HepG2 (cell line): ENCODE data around the gene LRRC45. TPM values are rescaled to one million over a fixed set of nuclear protein-coding genes. Genes with fewer than 3 reads are reported as not detected.

ENCODE experiments used
- ATAC-seq: fragments of 200-7000 bp; cut with Tn5 transposase; 3 replicates; pipeline ENCODE4 v1.9.1; 2020; ENCODE audit warnings: mild to moderate bottlenecking, moderate library complexity
- BruUV-seq: library from RNA; stranded (reverse); fragments of 400-500 nt; replicated peaks from 2 replicates; lab custom pipeline; 2021; lab: Mats Ljungman, UMichigan
- CTCF ChIA-PET: fragments of 300-600 bp; formaldehyde crosslinking; extraction: SDS; loops from one replicate; lab custom pipeline; 2021; ENCODE audit warnings: low total read pairs, inconsistent platforms, low intra/inter-chr PET ratio; lab: Yijun Ruan, JAX
- POLR2A ChIA-PET: fragments of 350-600 bp; sonication (Branson Sonifier 250); formaldehyde crosslinking; loops from one replicate; lab custom pipeline; 2020; ENCODE audit warnings: antibody characterized with exemption, inconsistent platforms; lab: Yijun Ruan, JAX
- DNase-seq: peaks from one replicate; pipeline ENCODE4 v3.0.0-alpha.2; 2015; ENCODE audit warnings: low spot score
- FAIRE-seq: peaks from 3 replicates; lab custom pipeline; 2011; peaks lifted over from hg19 to GRCh38; lab: Jason Lieb, UNC
- H2AFZ ChIP-seq: one replicate; pipeline ENCODE4 v1.6.1; 2011; ENCODE audit warnings: low read length, inconsistent platforms
- H3K27ac ChIP-seq: fragments of 300-600 bp; 3 replicates; pipeline ENCODE4 v1.8.0; 2011; ENCODE audit warnings: mixed run types, mild to moderate bottlenecking, mixed read lengths, low read length, inconsistent platforms; ENCODE audit not compliant: insufficient read depth; ENCODE audit errors: extremely low read length
- H3K27me3 ChIP-seq, 2 experiments: fragments of 200-600 bp in 1 of 2; 2 replicates in 1 of 2; 3 replicates in 1 of 2; pipeline versions ENCODE4 v1.6.0 to v1.8.0; 2011; ENCODE audit warnings: low read length in 2 of 2, mild to moderate bottlenecking in 2 of 2, moderate library complexity in 2 of 2, inconsistent platforms in 1 of 2; ENCODE audit not compliant: insufficient read depth in 2 of 2, control insufficient read depth in 1 of 2
- H3K36me3 ChIP-seq, 2 experiments: fragments of 200-600 bp in 1 of 2; replicated peaks in 1 of 2; 2 replicates in 1 of 2; 3 replicates in 1 of 2; pipeline versions ENCODE4 v1.5.1 to v1.8.0; 2011; ENCODE audit warnings: low read length in 2 of 2, inconsistent platforms in 1 of 2; ENCODE audit not compliant: insufficient read depth in 2 of 2, control insufficient read depth in 1 of 2
- H3K4me1 ChIP-seq: 2 replicates; pipeline ENCODE4 v1.5.1; 2012; ENCODE audit warnings: low read length, inconsistent platforms; ENCODE audit not compliant: insufficient read depth
- H3K4me2 ChIP-seq: 2 replicates; pipeline ENCODE4 v1.6.0; 2011; ENCODE audit warnings: low read depth, low read length, inconsistent platforms
- H3K4me3 ChIP-seq, 3 experiments: fragments of 200-600 bp in 1 of 3; sonication (generic), shearing (Covaris generic) in 1 of 3; replicated peaks in 1 of 3; 2 replicates each; pipeline ENCODE4 v1.5.1; 2011 to 2016; ENCODE audit warnings: low read length in 3 of 3, inconsistent platforms in 2 of 3, low read depth in 2 of 3, mild to moderate bottlenecking in 2 of 3, control low read depth in 1 of 3, mixed read lengths in 1 of 3; ENCODE audit not compliant: insufficient read depth in 1 of 3
- H3K79me2 ChIP-seq: one replicate; pipeline ENCODE4 v1.6.1; 2011; ENCODE audit warnings: low read length, inconsistent platforms; ENCODE audit not compliant: insufficient read depth
- H3K9ac ChIP-seq: 2 replicates; pipeline ENCODE4 v1.6.0; 2011; ENCODE audit warnings: mild to moderate bottlenecking, low read depth, low read length, inconsistent platforms; ENCODE audit not compliant: insufficient read depth
- H3K9me3 ChIP-seq: 2 replicates; pipeline ENCODE4 v1.5.1; 2012; ENCODE audit warnings: mild to moderate bottlenecking, low read length
- H4K20me1 ChIP-seq: 2 replicates; pipeline ENCODE4 v1.6.0; 2011; ENCODE audit warnings: inconsistent platforms, mild to moderate bottlenecking, low read length, moderate library complexity; ENCODE audit not compliant: insufficient read depth
- AGO2 ChIP-seq: fragments of 200-400 bp; formaldehyde crosslinking; optimal IDR thresholded peaks from 2 replicates; pipeline ENCODE3; 2017; ENCODE audit warnings: mild to moderate bottlenecking, low read depth, low read length, moderate library complexity
- DPF2 ChIP-seq: sonication (generic); formaldehyde crosslinking; IDR thresholded peaks from 2 replicates; pipeline ENCODE4 v1.4.0; 2020; ENCODE audit warnings: mild to moderate bottlenecking, low read depth, missing genetic modification reagents, borderline replicate concordance
- DR1 ChIP-seq: sonication (generic); formaldehyde crosslinking; IDR thresholded peaks from 2 replicates; pipeline ENCODE4 v1.8.0; 2021; ENCODE audit warnings: mild to moderate bottlenecking, missing genetic modification reagents, inconsistent platforms
- HNF4G ChIP-seq, 2 experiments: sonication (generic) in 1 of 2; formaldehyde crosslinking in 1 of 2; IDR thresholded peaks; 2 replicates each; pipeline versions ENCODE4 v1.4.0 to v1.6.1; 2011 to 2020; ENCODE audit warnings: borderline replicate concordance in 2 of 2, low read depth in 2 of 2, mild to moderate bottlenecking in 2 of 2, low read length in 1 of 2, missing genetic modification reagents in 1 of 2, moderate library complexity in 1 of 2
- PHB2 ChIP-seq: fragments of 450-650 bp; IDR thresholded peaks from 2 replicates; pipeline ENCODE4 v1.6.1; 2018; ENCODE audit not compliant: partially characterized antibody
- POLR2G ChIP-seq: fragments of 200-400 bp; formaldehyde crosslinking; IDR thresholded peaks from 2 replicates; pipeline ENCODE4 v1.6.1; 2018; ENCODE audit warnings: mild to moderate bottlenecking, low read depth, low read length, moderate library complexity
- SAFB2 ChIP-seq: sonication (generic); formaldehyde crosslinking; IDR thresholded peaks from 2 replicates; pipeline ENCODE4 v1.5.1; 2020; ENCODE audit warnings: missing genetic modification reagents, low read depth, mild to moderate bottlenecking, borderline replicate concordance
- ZC3H13 ChIP-seq: sonication (generic); formaldehyde crosslinking; IDR thresholded peaks from 2 replicates; pipeline ENCODE4 v1.8.1; 2023; ENCODE audit warnings: mild to moderate bottlenecking, missing genetic modification reagents, moderate library complexity
- ZNF263 ChIP-seq: sonication (generic); formaldehyde crosslinking; IDR thresholded peaks from 2 replicates; pipeline ENCODE4 v1.4.0; 2020; ENCODE audit warnings: missing genetic modification reagents
- ZNF326 ChIP-seq: sonication (generic); formaldehyde crosslinking; IDR thresholded peaks from 2 replicates; pipeline ENCODE4 v1.4.0; 2020; ENCODE audit warnings: missing genetic modification reagents, borderline replicate concordance
- ZNF34 ChIP-seq: sonication (generic); formaldehyde crosslinking; IDR thresholded peaks from 2 replicates; pipeline ENCODE4 v1.4.0; 2020; ENCODE audit warnings: mild to moderate bottlenecking, missing genetic modification reagents, borderline replicate concordance
- ZNF44 ChIP-seq: sonication (generic); formaldehyde crosslinking; IDR thresholded peaks from 2 replicates; pipeline ENCODE4 v1.5.1; 2020; ENCODE audit warnings: mild to moderate bottlenecking, missing genetic modification reagents
- ZNF543 ChIP-seq: sonication (generic); formaldehyde crosslinking; IDR thresholded peaks from 2 replicates; pipeline ENCODE4 v1.4.0; 2020; ENCODE audit warnings: mild to moderate bottlenecking, missing genetic modification reagents
- ZNF788 ChIP-seq: sonication (generic); formaldehyde crosslinking; IDR thresholded peaks from 2 replicates; pipeline ENCODE4 v1.5.0; 2020; ENCODE audit warnings: mild to moderate bottlenecking, missing genetic modification reagents, borderline replicate concordance
- WGBS: methylation state at CpG from one replicate; pipeline ENCODE4 v1.1.6; 2017; ENCODE audit warnings: low lambda C conversion rate; 5-methylcytosine and 5-hydroxymethylcytosine counted together
- in situ Hi-C: cut with HindIII; loops from 2 replicates; pipeline ENCODE4 v1.10.0; 2017; ENCODE audit warnings: low pct_unique_long_range_greater_than_20kb; ENCODE audit not compliant: extremely low pct_ligation_motif_present
- intact Hi-C: fragments of 100-400 bp; cut with micrococcal nuclease; formaldehyde crosslinking; loops from one replicate; pipeline ENCODE4 v1.10.0; 2022; ENCODE audit not compliant: unreplicated experiment
- polyA plus RNA-seq, 8 experiments: library from polyadenylated mRNA; depleted of rRNA in 3 of 8; stranded (reverse) in 7 of 8; unstranded in 1 of 8; fragments of >200 nt; fragmentation: Illumina TruSeq in 4 of 8; extraction: Trizol in 4 of 8; gene quantifications; 2 replicates each; pipeline versions ENCODE4 v1.2.1 to v1.2.3, GENCODE V29; 2011 to 2016; ENCODE audit warnings: low read depth in 4 of 8, missing spikeins in 1 of 8, mixed read lengths in 1 of 8; ENCODE audit not compliant: insufficient read depth in 1 of 8
- total RNA-seq, 5 experiments: library from RNA; depleted of rRNA; stranded (reverse); fragments of >200 nt; fragmentation: Illumina TruSeq; extraction: Trizol; gene quantifications; 2 replicates each; pipeline ENCODE4 v1.2.3, GENCODE V29; 2016; ENCODE audit warnings: low read depth in 1 of 5
- TF ChIP-seq, protein P1 (sequence below): sonication (generic); formaldehyde crosslinking; IDR thresholded peaks from 2 replicates; pipeline ENCODE4 v1.4.0; 2020; ENCODE audit warnings: missing genetic modification reagents, borderline replicate concordance
- TF ChIP-seq, protein P2 (sequence below): IDR thresholded peaks from 2 replicates; pipeline ENCODE4 v1.6.1; 2012; ENCODE audit warnings: low read length, improper control_type of control experiment

The LRRC45 gene
- total and polyA plus RNA-seq, 2 of the 13 experiments (the other 11 are each of a cell fraction or from before 2014, with no cell fraction given), result 11.6 to 48.1 TPM

DNA sequence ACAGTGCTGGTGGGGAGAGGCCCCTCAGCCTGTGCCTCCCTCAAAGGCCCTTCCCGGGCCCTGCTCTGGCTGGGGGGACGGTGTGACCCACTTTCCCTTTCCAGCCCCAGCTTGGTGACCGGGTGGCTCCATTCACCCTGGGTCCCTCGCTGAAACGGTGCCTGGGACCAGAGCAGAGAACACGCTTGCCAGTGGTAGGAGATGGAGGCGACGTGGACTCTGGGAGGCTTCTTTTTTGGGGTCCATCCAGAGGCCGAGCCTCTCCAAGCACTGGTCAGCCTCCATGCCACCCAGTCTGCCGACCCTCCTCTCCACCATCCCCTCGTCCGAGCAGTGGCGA lies 8.2 kb upstream of the LRRC45 start:
- ChIA-PET POLR2A (interaction anchor here (0.7 to 14.1 kb wide), 7 partner anchors 8 to 61 kb away, joined by 3 to 470 read pairs (median 8); partner anchors contain the start of genes CENPX, LRRC45 and NOTUM), CTCF (no interaction called here)
- peak overlapping the region; percentile 68 for H3K27ac ChIP-seq
- H4K20me1 ChIP-seq, result no peaks in the 10 kb centered on the region
- FAIRE-seq (no peak), DNase-seq (no peak), ATAC-seq (no peak)
- no peak overlapping the region for H2AFZ ChIP-seq
- peaks cover 31% of the 10 kb centered on the region in 2 experiments for H3K36me3 ChIP-seq
- H3K27me3 ChIP-seq, result no peaks in the 10 kb centered on the region
- in situ Hi-C loops (no loop called here), intact Hi-C loops (no loop called here)
- peak overlapping the region; percentile 53 for H3K9ac ChIP-seq
- BruUV-seq, result no TSS peak
- H3K9me3 ChIP-seq, result no peaks in the 10 kb centered on the region
- H3K4me2 ChIP-seq, result no peak overlapping the region
- H3K79me2 ChIP-seq, result peaks cover 1% of the 10 kb centered on the region
- WGBS, result 98% methylated on average over 9 of the region's 13 CpGs
- H3K4me1 ChIP-seq, result peaks cover 98% of the 10 kb centered on the region
- no peak overlapping the region for H3K4me3 ChIP-seq
- peak; percentile 14; the same call in 1 of the 2 replicates for TF ChIP-seq POLR2G
- TF ChIP-seq AGO2, result peak; percentile 19
- TF ChIP-seq SAFB2 (CRISPR knock-in tag), result no peak
- TF ChIP-seq DR1 (CRISPR knock-in tag), result no peak
- no peak for TF ChIP-seq PHB2
- TF ChIP-seq DPF2 (CRISPR knock-in tag), result 0 out of 2 replicates have a peak, but pooled peaks have one; percentile 24
- no peak for TF ChIP-seq ZNF44
- 0 out of 2 replicates have a peak, but pooled peaks have one; percentile 49 for TF ChIP-seq ZNF34 (CRISPR knock-in tag)
- no peak for TF ChIP-seq ZNF326 (CRISPR knock-in tag)
- 0 out of 2 replicates have a peak, but pooled peaks have one; percentile 1 for TF ChIP-seq ZNF788 (CRISPR knock-in tag)
- TF ChIP-seq ZC3H13 (CRISPR knock-in tag), result peak; percentile 4; the same call in 1 of the 2 replicates
- TF ChIP-seq, protein P1, sequence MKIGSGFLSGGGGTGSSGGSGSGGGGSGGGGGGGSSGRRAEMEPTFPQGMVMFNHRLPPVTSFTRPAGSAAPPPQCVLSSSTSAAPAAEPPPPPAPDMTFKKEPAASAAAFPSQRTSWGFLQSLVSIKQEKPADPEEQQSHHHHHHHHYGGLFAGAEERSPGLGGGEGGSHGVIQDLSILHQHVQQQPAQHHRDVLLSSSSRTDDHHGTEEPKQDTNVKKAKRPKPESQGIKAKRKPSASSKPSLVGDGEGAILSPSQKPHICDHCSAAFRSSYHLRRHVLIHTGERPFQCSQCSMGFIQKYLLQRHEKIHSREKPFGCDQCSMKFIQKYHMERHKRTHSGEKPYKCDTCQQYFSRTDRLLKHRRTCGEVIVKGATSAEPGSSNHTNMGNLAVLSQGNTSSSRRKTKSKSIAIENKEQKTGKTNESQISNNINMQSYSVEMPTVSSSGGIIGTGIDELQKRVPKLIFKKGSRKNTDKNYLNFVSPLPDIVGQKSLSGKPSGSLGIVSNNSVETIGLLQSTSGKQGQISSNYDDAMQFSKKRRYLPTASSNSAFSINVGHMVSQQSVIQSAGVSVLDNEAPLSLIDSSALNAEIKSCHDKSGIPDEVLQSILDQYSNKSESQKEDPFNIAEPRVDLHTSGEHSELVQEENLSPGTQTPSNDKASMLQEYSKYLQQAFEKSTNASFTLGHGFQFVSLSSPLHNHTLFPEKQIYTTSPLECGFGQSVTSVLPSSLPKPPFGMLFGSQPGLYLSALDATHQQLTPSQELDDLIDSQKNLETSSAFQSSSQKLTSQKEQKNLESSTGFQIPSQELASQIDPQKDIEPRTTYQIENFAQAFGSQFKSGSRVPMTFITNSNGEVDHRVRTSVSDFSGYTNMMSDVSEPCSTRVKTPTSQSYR, result no peak
- TF ChIP-seq, protein P2, sequence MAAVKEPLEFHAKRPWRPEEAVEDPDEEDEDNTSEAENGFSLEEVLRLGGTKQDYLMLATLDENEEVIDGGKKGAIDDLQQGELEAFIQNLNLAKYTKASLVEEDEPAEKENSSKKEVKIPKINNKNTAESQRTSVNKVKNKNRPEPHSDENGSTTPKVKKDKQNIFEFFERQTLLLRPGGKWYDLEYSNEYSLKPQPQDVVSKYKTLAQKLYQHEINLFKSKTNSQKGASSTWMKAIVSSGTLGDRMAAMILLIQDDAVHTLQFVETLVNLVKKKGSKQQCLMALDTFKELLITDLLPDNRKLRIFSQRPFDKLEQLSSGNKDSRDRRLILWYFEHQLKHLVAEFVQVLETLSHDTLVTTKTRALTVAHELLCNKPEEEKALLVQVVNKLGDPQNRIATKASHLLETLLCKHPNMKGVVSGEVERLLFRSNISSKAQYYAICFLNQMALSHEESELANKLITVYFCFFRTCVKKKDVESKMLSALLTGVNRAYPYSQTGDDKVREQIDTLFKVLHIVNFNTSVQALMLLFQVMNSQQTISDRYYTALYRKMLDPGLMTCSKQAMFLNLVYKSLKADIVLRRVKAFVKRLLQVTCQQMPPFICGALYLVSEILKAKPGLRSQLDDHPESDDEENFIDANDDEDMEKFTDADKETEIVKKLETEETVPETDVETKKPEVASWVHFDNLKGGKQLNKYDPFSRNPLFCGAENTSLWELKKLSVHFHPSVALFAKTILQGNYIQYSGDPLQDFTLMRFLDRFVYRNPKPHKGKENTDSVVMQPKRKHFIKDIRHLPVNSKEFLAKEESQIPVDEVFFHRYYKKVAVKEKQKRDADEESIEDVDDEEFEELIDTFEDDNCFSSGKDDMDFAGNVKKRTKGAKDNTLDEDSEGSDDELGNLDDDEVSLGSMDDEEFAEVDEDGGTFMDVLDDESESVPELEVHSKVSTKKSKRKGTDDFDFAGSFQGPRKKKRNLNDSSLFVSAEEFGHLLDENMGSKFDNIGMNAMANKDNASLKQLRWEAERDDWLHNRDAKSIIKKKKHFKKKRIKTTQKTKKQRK, result no peak
- TF ChIP-seq ZNF263, result no peak
- 0 out of 2 replicates have a peak, but pooled peaks have one; percentile 49 for TF ChIP-seq ZNF543 (CRISPR knock-in tag)
- no peak for TF ChIP-seq HNF4G (IDR thresholded peaks at IDR 0.05; ENCODE audit: borderline replicate concordance, low read depth, low read length)
- no peak for TF ChIP-seq HNF4G (CRISPR knock-in tag; IDR thresholded peaks at IDR 0.05; ENCODE audit: borderline replicate concordance, low read depth)
